GM21528 (cell line): ENCODE data around the gene CYREN.
"Not testable (repeated sequence)": the region's sequence is repeated elsewhere in the genome, so short reads cannot be mapped to it uniquely, and the experiment has no call there.

Experiments
- ATAC-seq: cut with Tn5 transposase; IDR thresholded peaks from one replicate; pipeline ENCODE4 v1.9.1; 2021; ENCODE audit warnings: mild to moderate bottlenecking, moderate library complexity; ENCODE audit not compliant: unreplicated experiment, low FRiP score

Gene CYREN

DNA sequence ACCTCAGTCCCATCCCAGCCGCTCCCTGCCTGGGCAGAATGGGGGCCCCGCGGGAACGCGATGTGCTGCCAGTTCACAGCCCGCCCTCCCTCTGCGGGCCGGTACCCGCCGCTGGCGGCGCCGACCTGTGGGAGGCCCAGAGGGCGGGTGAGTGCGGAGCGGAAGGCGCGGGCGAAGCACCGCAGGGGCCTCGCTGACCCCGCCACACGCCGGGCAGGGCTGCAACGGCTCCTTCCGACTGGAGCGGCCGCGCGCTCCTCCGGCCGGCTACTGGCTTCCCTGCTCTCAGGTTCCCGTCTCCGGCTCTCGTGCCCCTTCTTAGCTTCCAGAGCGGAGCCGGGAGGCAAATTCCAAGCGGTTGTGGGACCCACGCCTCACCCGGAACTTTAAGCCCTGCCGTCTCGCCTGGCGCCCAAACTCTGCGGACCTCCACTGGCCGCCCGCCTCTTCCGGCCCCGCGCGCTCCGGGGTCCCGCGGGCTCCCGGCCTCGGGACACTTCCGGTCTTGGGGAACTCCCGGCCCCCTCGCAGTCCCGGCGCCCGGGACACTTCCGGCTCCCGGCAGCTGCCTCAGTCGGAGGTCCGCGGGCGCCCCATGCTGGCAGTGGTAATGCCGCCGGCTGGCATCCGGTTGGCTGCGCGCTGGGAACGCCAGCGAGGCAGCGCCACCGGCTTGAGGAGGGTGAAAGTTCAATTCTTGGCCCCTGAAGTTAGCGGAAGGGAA lies at the start of gene CYREN:
TSS of gene CYREN (minus strand) at position 434 of the 724 bp plus-strand sequence. CDS start 1,785 bp downstream, outside the sequence.
- peak; percentile 74 for ATAC-seq

GRCh38 chr7:135217645-135218509 lies 47.4 kb upstream of the CYREN start:
- no peak for ATAC-seq

DNA sequence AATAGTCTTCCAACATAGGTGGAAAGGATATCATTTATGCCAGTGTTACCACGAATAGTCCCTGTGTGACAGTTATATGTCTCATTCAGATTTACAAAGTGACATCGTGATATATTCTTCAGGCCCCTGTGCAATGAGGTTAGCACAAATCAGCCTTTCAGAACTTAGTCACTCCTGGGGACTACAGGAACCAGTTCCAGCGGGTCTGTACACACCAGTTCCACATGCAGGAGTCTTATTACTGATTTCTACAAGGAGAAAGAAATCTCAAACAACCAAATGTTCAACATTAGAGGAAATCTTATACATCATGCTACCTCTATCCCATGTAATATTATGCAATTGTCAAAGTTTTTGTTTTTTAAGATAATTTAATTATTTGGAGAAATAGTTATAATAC lies 45.2 kb upstream of the CYREN start:
- no peak for ATAC-seq

DNA sequence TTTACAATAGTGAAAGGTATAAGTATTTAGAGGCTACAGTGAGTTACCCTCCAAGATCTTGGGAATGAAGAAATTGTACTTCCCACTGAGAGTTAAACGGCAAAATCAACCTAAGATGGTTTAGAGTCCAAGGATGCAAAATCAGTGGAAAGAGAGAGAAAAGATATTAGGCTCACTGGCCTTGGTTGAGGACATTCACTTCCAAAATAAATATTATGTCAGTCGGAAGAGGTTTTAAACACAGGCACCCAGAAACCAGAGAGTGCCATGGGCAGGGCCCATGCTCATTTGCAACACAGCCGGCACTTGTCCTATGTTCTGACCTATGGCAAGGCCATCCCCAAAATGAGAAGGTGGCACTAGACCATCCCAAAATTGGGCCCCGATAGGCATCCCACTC lies 44.7 kb upstream of the CYREN start:
- no peak for ATAC-seq

- no peak for ATAC-seq
Observed at GRCh38 chr7:135213831-135214230, 43.3 kb upstream of the CYREN start.

DNA sequence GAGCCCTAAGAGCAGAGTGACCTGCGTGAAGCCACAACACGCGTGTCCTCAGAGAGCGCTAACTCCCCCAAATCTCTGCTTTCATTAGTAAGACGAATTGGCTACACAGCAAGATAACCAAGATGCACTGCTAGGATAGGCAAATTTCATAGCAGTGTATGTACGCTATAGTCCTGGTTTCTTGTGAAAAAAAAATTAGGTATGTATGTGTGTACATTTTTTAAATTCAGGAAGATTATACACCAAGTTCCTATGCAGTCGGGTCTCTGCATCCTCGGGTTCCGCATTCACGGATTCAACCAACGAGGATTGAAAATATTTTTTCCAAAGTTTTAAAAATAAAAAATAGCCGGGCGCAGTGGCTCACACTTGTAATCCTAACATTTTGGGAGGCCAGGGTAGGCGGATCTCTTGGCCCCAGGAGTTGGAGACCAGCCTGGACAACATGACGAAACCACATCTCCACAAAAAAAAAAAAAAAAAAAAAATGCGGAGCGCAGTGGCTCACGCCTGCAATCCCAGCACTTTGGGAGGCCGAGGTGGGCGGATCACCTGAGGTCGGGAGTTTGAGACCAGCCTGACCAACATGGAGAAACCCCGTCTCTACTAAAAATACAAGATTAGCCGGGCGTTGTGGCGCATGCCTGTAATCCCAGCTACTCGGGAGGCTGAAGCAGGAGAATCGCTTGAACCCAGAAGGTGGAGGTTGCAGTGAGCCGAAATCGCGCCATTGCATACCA lies 41.6 kb upstream of the CYREN start:
- not testable (repeated sequence) for ATAC-seq

GRCh38 chr7:135211179-135211945 lies 40.9 kb upstream of the CYREN start, which contains the start of gene WDR91:
Gene WDR91 (minus strand): TSS chr7:135211526. CDS start chr7:135211502, 24 bp downstream.
- ATAC-seq = peak; percentile 77

DNA sequence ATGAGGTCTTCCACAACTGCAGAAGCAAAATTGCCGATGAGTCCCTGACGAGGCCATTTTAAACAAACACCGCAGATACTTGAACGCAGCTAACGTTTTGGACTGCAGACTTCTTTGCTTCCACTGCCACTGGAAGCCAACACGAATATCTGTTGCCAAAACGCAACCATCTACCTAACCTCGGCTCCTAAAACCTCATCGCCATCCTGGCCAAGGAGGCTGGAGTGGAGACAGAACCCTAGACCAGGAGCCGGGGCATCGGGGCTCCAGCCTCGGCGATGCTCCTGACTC lies 40.3 kb upstream of the CYREN start:
- ATAC-seq = peak; percentile 3

DNA sequence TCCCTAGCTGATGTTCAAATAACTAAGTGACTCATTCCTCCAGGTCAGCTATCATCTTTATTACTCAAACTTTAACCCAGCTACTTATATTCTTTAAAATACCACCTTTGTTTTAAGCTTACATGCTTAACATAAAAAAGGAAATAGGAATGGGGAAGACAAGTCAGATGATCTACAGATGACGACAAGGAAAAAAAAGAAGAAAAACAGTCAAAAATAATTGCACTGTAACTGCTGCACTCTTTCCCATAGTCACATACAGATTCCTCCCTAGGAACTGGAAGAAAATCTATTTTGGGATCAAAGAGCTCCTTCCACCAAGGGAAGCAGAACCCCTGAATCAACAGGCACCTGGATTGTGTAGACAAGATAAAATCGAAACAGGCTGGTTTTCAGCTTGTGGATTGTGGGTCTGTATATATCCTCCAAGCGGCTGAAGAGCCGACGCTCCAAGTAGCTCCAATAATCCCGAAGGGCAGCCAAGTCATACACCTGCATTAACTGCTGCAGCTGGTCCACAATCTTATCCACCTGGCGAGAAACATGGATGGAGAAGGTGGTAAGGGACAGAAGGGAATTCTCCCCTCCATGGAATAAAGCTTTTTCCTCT lies 38.8 kb upstream of the CYREN start:
- ATAC-seq = no peak

DNA sequence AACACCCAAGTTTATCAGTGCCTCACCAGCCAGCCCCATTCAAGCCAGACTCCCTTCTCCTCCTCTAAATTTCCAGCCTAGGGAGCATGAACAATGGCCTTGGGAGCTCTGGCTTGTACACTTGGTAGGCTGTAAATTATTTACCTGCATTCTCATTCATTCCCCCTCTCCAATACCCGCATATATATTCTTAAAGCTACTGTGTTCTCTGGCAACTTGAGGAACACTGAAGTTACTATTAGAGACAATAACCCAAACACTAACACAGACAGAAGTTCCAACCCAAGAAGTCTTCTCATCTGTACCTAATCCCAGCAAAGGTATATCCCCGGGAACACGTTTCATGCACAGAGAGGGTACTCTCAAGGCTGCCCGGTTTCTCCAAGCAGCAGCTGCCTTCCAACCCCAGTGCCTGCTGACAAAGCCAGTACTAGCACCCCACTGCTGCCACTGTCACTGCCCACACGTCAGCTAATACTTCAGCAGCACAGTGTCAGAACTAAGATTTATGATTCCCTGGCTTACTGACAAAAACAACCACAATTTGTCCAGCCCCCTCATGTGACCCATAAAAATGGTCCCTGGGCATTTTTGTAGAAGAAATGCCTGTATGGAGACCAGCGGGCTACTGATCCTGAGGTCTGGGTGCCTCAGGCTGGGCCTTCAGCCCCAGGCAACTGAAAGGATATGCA lies 37.7 kb upstream of the CYREN start:
- ATAC-seq = no peak

DNA sequence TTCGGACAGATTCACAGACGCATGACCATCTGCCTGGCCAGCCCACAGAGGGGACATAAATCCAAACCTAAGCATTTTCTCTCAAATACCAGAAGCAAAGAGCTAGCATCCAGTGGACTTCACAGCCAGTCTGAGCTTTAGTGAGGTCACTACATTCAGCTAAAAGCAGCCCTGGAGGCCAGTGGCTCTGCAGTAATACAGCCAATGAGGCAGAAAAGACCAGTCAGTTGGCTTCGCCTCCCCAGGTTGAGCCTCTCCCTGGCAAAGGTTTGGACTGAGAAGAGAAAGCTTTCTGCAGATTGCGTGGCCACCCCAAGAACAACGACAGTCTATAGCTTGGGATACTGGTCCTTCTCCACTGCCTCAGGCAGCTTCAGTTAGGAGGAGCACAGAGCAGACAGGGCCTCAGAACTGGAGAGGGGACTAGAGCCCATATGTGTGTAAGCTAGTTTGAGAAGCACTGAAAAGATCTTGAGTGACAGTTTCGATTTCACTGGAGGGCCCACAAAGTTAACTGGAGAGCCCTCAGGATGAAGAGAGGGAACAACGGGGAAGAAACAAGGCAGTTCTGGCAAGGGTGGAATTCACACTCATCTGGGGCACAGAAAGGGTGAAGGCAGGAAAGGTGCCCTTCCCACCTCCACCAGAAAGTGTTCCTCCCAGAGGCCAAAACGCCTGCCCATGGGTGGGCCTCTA lies 37.0 kb upstream of the CYREN start:
- no peak for ATAC-seq

- peak; percentile 24 for ATAC-seq
Observed at GRCh38 chr7:135206941-135207391, 36.5 kb upstream of the CYREN start.

DNA sequence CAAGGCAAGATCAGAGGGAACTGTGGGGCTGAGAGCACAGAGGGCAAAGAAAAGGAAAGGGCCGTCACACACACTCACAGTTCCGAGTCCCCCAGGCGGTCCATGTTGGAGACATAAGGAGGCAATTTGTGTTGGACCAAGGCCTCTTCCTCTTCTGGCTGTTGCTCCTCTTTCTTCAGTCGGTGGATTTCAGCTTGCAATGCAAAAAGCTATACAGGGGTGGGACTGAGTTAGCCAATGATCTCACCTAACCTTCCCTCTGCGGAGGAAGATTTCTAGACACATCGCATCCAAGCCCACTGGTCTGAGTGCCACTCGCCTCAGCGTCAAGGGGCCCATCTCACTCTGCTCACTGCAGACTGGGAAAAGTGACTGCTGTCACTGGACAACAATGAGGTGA lies 35.3 kb upstream of the CYREN start:
- ATAC-seq = no peak

DNA sequence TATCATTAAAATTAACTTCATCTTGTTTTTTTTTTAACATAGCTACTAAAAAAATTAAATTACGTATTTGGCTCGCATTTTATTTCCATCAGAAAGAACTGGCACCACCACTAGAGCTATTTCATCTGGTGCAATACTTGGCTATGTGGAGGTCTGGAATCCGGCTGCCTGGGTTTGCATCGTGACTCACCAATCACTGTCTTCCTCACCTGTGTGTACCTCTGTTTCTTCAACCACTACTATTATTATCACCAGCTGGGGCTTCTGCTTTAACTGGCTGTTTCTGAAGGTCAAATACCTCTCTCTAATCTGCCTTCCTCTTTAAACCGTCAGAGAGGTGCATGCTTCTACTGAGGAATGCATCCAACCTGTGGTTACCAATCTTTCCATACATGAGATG lies 34.4 kb upstream of the CYREN start:
- no peak for ATAC-seq

GRCh38 chr7:135204341-135204749 lies 33.8 kb upstream of the CYREN start:
- no peak for ATAC-seq

GRCh38 chr7:135201350-135201749 lies 30.8 kb upstream of the CYREN start:
- no peak for ATAC-seq

DNA sequence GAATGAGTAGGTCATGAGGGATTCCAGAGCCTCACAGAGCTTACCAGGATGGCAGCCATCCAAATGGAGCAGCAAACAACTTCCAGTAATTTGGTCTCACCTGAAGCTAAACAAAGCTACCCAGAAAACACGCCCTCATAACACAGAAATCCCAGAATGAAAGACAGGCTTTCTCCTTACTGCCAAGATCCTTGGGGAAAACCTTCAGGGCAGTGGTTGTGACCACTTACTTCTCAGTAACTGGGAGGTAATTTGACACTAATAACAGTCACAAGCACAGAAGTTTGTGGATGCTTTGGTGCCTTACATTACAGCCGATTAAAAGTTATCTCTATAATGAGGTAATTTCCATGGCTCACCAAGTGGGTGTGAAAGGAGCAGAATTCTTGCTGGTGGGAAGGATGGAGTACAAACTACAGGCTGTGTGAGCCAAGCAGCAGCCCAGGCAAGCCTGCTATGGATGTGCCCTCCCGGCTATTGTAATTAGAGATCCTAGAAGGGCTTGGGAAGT lies 30.4 kb upstream of the CYREN start:
- no peak for ATAC-seq

DNA sequence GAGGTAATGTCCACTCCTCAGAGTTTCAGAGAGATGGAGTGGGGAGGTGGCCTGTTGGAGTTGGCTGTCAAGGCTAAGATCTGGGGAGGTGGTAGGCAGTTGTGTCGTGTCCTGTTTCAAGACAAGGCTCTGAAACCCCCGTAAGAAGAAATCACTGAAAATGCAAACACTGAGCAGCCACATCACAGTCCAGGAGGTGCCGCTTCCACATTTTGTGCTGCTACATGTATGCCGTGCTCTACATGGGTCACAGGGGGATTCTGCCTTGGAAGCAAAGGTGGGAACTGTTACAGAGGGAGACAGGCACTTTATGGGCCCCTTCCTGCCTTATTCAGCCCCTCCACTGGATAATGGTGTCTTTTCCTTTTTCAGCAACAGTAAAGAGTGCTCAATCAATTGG lies 28.9 kb upstream of the CYREN start:
- ATAC-seq = no peak
